ENCODE measurements around the gene PSMG3. TPM values are rescaled to one million over a fixed set of nuclear protein-coding genes. Genes with fewer than 3 reads are reported as not detected.

Gene PSMG3
- total RNA-seq, 1 experiment from 2014 or later, result 63.0 TPM

DNA sequence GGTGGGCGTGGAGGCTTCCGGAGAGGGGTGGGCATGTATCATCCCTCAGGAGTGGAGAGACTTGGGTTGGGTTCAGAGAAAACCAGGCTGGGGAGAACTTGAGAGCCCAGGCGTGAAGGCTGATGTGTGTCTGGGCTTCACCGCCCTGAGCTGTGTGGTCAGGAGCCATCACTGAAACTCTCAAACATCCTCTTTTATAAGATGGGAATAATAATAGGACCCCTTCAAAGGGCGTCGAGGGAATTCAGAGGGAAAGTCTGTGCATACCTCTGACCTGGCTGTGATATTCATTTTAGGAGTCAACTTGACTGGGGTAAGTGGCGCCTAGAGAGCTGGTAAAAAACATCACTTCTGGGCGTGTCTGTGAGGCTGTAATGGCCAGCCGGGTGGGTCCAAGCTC lies 21.1 kb upstream of the PSMG3 start:
- no peak overlapping the region for H2BK5ac ChIP-seq (ENCODE audit: insufficient read length, low read length)
- H3K4ac ChIP-seq (ENCODE audit: low read depth, low read length), result no peak overlapping the region
- no peak overlapping the region for H3K56ac ChIP-seq (ENCODE audit: insufficient read length, low read depth, low read length)
- H3K23ac ChIP-seq (ENCODE audit: insufficient read length, low read depth, low read length), result no peak overlapping the region
- H3K4me2 ChIP-seq (ENCODE audit: insufficient read depth, insufficient read length, low read length), result no peak overlapping the region
- no peaks in the 10 kb centered on the region for H4K20me1 ChIP-seq (ENCODE audit: control insufficient read depth, insufficient read depth, insufficient read length)
- no peak overlapping the region for H2BK20ac ChIP-seq (ENCODE audit: low read depth, low read length, poor library complexity, severe bottlenecking)
- no peaks in the 10 kb centered on the region for H3K27me3 ChIP-seq (ENCODE audit: insufficient read depth, low read length)
- no peaks in the 10 kb centered on the region for H3K9me3 ChIP-seq (ENCODE audit: control insufficient read depth, low read depth, low read length)
- H3K27me3 Mint-ChIP-seq (ENCODE audit: low read depth), result peaks cover 22% of the 10 kb centered on the region
- no peak overlapping the region for H3T11ph ChIP-seq (ENCODE audit: low read length)
- no peak overlapping the region for H4K5ac ChIP-seq (ENCODE audit: insufficient read length, low read depth, low read length)
- no peak overlapping the region for H2AK5ac ChIP-seq (ENCODE audit: insufficient read length, low read length)
- no peaks in the 10 kb centered on the region for H3K79me2 ChIP-seq (ENCODE audit: insufficient read depth, low read length)
- H2BK12ac ChIP-seq (ENCODE audit: insufficient read length, low read depth, low read length), result no peak overlapping the region
- no peaks in the 10 kb centered on the region for H3K23me2 ChIP-seq (ENCODE audit: insufficient read length, low read depth, low read length, poor library complexity, severe bottlenecking)
- TF ChIP-seq, protein P1, sequence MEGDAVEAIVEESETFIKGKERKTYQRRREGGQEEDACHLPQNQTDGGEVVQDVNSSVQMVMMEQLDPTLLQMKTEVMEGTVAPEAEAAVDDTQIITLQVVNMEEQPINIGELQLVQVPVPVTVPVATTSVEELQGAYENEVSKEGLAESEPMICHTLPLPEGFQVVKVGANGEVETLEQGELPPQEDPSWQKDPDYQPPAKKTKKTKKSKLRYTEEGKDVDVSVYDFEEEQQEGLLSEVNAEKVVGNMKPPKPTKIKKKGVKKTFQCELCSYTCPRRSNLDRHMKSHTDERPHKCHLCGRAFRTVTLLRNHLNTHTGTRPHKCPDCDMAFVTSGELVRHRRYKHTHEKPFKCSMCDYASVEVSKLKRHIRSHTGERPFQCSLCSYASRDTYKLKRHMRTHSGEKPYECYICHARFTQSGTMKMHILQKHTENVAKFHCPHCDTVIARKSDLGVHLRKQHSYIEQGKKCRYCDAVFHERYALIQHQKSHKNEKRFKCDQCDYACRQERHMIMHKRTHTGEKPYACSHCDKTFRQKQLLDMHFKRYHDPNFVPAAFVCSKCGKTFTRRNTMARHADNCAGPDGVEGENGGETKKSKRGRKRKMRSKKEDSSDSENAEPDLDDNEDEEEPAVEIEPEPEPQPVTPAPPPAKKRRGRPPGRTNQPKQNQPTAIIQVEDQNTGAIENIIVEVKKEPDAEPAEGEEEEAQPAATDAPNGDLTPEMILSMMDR (conservative IDR thresholded peaks at IDR 0.05), result no peak
- peak overlapping the region in 1 of 3 experiments; percentile 44; a peak in 1 of 7 replicates for H3K27ac Mint-ChIP-seq
- H3K9ac ChIP-seq (ENCODE audit: extremely low read depth, insufficient read length, low read length), result no peak overlapping the region
- no peak overlapping the region for H2BK120ac ChIP-seq (ENCODE audit: low read depth, low read length, poor library complexity, severe bottlenecking)
- H3K4me1 ChIP-seq (ENCODE audit: insufficient read depth, low read length), result no peaks in the 10 kb centered on the region
- H3K18ac ChIP-seq (ENCODE audit: insufficient read length, low read depth, low read length), result no peak overlapping the region
- H2BK15ac ChIP-seq (ENCODE audit: low read depth, low read length), result no peak overlapping the region
- H3K14ac ChIP-seq (ENCODE audit: insufficient read depth, low read length), result no peak overlapping the region
- H4K91ac ChIP-seq (ENCODE audit: insufficient read length, low read depth, low read length), result no peak overlapping the region
- H2AFZ ChIP-seq (ENCODE audit: low read length), result no peak overlapping the region
- peaks cover 2 to 16% (median 3%) of the 10 kb centered on the region in 3 experiments; a peak in 6 of 7 replicates for H3K36me3 Mint-ChIP-seq (ENCODE audit: insufficient read depth in 1 of 3, low read depth in 3 of 3)
- H4K8ac ChIP-seq (replicated peaks; ENCODE audit: insufficient read length, low read depth, low read length), result no peak overlapping the region
- no peak for DNase-seq
- H3K79me1 ChIP-seq (ENCODE audit: insufficient read depth, low read depth, low read length, poor library complexity, severe bottlenecking), result no peaks in the 10 kb centered on the region
- no peak overlapping the region for H3K27ac ChIP-seq (ENCODE audit: insufficient read length, low read depth, low read length)
- peaks cover 7 to 8% of the 10 kb centered on the region in 2 experiments; a peak in 3 of 5 replicates for H3K9me3 Mint-ChIP-seq
- H3K4me1 Mint-ChIP-seq, result peaks cover 16 to 19% of the 10 kb centered on the region in 2 experiments
- H3K4me3 Mint-ChIP-seq, result no peak overlapping the region
- WGBS (ENCODE audit: extremely low coverage, insufficient read length, low lambda C conversion rate), result no CpG with 5 or more reads among the region's 9 CpGs

Data from H9 (cell line).